ENCODE data around the gene CNTNAP5.

- TF ChIP-seq, protein P1, sequence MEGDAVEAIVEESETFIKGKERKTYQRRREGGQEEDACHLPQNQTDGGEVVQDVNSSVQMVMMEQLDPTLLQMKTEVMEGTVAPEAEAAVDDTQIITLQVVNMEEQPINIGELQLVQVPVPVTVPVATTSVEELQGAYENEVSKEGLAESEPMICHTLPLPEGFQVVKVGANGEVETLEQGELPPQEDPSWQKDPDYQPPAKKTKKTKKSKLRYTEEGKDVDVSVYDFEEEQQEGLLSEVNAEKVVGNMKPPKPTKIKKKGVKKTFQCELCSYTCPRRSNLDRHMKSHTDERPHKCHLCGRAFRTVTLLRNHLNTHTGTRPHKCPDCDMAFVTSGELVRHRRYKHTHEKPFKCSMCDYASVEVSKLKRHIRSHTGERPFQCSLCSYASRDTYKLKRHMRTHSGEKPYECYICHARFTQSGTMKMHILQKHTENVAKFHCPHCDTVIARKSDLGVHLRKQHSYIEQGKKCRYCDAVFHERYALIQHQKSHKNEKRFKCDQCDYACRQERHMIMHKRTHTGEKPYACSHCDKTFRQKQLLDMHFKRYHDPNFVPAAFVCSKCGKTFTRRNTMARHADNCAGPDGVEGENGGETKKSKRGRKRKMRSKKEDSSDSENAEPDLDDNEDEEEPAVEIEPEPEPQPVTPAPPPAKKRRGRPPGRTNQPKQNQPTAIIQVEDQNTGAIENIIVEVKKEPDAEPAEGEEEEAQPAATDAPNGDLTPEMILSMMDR (IDR thresholded peaks at IDR 0.05) = no peak
- TF ChIP-seq POLR2A (IDR thresholded peaks at IDR 0.05) = no peak
Observed at GRCh38 chr2:124776332-124776731, 751.2 kb downstream of the CNTNAP5 start.
